GM12864 (cell line): ENCODE data around the gene HLA-DRB1.

Source experiments
- DNase-seq: peaks from one replicate; pipeline ENCODE4 v3.0.0-alpha.2; 2011; ENCODE audit warnings: low read depth
- H3K4me3 ChIP-seq: 2 replicates; pipeline ENCODE4 v1.5.1; 2011; ENCODE audit warnings: mild to moderate bottlenecking, low read depth, low read length, control low read depth
- TF ChIP-seq, protein P1 (sequence below): IDR thresholded peaks from 2 replicates; pipeline ENCODE4 v1.5.1; 2011; ENCODE audit warnings: low read depth, mild to moderate bottlenecking, moderate library complexity, low read length, control low read depth, inconsistent platforms; ENCODE audit errors: missing control alignments

Gene HLA-DRB1

DNA sequence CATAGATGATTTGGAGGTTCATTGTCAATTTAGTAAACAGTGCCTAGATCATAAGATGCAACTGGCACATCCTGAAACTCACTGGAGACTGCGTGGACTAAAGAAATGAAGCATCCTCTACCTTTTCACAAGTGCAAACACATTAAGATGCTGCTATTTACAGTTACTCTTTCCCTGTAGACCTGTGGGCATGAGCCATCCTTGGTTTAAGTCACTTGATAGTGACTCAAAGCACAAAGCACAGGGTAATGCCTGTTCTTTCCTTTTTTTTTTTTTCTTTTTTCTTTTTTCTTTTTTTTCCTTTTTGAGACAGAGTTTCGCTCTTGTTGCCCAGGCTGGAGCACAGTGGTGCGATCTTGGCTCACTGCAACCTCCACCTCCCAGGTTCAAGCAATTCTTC lies 37.6 kb upstream of the HLA-DRB1 start:
- no peak overlapping the region for H3K4me3 ChIP-seq
- TF ChIP-seq, protein P1, sequence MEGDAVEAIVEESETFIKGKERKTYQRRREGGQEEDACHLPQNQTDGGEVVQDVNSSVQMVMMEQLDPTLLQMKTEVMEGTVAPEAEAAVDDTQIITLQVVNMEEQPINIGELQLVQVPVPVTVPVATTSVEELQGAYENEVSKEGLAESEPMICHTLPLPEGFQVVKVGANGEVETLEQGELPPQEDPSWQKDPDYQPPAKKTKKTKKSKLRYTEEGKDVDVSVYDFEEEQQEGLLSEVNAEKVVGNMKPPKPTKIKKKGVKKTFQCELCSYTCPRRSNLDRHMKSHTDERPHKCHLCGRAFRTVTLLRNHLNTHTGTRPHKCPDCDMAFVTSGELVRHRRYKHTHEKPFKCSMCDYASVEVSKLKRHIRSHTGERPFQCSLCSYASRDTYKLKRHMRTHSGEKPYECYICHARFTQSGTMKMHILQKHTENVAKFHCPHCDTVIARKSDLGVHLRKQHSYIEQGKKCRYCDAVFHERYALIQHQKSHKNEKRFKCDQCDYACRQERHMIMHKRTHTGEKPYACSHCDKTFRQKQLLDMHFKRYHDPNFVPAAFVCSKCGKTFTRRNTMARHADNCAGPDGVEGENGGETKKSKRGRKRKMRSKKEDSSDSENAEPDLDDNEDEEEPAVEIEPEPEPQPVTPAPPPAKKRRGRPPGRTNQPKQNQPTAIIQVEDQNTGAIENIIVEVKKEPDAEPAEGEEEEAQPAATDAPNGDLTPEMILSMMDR: no peak
- DNase-seq: no peak

DNA sequence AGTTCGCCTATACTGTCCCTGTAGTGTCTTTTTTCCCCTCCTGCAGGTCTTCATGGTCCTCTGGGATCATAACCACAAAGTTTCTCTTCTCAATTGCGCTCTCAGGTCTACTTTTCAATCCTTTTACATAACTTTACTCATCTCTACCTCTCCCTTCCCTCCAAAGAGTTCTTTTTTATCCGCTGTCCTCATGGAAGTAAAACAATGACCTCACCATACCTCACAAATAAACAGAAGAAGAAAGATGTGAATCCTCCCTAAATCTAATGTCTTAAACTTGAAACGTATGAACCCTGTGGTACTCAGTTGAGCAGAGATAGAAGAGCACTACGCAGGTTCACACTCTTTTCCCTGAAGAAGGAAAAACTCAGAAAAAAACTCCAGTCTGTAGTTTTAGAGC lies 35.5 kb upstream of the HLA-DRB1 start:
- TF ChIP-seq, protein P1: no peak
- DNase-seq: no peak
- H3K4me3 ChIP-seq: no peak overlapping the region

DNA sequence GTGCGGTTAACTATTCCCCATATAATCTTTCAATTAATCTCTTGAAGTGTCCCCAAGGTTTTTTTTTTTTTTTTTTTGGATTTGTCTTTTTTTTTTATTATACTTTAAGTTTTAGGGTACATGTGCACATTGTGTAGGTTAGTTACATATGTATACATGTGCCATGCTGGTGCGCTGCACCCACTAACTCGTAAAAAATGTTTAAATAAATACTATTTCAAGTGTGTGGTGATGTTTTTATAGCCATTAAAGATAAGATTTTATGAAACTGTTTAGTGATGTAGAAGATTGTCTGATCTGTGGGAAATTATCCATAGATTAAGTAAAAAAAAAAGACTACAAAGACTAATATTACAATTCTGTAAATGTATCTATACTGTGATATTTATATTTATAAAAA lies 34.9 kb upstream of the HLA-DRB1 start:
- TF ChIP-seq, protein P1: no peak
- no peak overlapping the region for H3K4me3 ChIP-seq
- no peak for DNase-seq

DNA sequence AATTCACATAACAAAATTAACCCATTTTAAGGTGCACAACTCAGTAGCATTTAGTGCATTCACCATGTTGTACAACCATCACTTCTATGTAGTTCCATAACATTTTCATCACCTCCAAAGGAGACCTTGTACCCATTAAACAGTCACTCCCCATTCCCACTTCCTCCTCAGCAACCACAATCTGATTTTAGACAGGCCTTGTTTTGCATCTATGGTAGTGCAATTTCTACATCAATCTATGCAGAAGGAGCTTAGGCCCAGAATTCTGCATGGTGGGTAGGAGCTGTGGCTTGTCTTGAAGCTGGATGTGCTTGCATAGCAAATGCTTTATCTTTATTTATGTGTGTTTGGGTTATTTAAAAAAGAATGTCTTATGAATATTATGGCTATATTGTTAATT lies 34.0 kb upstream of the HLA-DRB1 start:
- H3K4me3 ChIP-seq: no peak overlapping the region; the same call in 1 of the 2 replicates
- DNase-seq: no peak
- TF ChIP-seq, protein P1: no peak

DNA sequence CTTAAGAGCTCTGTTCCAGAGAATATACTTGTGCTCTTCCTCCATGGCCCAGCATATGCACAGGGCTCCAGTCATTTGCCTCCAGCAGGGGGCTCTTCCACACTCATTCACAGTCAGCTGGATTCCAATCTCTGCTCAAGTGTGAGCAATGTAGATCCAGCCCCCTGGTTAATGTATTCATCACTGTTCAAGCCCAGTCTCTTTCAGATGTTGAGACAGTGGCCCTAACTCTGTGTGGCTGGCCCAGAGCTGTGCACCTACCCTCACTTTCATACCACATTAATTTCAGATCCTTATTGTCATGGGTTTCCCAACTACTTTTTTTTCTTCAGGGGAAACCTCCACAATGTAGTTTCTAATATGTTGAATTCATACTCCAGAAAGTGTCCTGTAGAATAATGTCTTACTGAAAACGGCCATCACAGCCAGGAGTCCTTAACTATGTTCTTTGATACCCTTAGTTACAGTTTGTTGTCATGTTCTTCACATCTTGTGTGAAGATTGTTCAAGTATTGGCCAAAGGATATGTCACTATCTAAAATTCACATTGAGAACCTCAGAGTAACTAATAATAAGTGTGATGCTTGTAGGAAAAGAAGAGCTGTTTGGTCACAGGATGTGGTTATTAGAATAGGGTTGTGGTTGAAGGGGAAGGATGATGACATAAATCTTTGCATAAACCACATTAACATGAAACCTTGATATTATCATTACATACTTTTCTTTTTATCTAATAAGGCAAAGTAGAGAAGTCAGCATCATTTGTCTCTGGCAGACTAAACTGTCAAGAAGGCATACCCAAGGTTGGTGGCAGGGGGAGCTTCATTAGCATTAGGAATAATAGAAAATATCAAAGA lies 33.1 kb upstream of the HLA-DRB1 start:
- TF ChIP-seq, protein P1: peak; percentile 61
- peak; percentile 92 for DNase-seq
- H3K4me3 ChIP-seq: peak overlapping the region; percentile 16; the same call in 1 of the 2 replicates

DNA sequence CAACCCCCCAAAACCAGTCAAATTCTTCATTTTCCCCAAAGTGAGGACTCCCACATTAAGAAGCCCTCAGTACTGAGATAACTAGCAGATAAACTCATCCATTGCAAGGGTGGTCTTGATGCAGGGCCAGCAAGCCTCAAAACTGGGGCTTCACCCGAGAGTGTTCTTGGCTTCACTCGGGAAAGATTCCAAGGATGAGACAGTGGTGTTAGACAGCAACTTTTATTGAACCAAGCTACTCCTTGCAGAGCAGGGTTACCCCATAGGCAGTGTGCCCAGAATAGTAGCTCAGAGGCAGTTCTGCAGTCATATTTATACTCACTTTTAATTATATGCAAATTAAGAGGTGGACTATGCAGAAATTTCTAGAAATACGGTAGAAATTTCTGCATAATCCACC lies 31.7 kb upstream of the HLA-DRB1 start:
- H3K4me3 ChIP-seq: no peak overlapping the region; the same call in 1 of the 2 replicates
- TF ChIP-seq, protein P1: no peak
- DNase-seq: no peak

DNA sequence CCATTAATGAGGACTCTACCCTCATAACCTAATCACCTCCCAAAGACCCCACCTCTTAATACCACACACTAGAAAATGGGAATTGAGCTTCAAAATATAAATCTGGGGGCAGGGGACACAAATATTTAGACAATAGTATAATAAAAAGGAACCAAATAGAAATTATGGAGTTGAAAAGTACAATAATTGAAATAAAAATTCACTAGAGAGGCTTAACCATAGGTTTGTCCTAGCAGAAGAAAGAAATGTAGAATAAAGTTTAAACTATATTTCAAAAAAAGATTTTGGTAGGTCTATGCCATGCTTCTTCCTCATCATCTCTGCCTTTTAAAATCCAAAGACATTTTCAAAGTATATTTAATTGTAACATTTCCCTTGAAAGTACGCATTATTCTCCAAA lies 28.1 kb upstream of the HLA-DRB1 start:
- TF ChIP-seq, protein P1: no peak
- DNase-seq: no peak

More for the DNA sequence above, 28.1 kb upstream of the HLA-DRB1 start:
- H3K4me3 ChIP-seq: no peak overlapping the region
